Esophagus muscularis mucosa (tissue), 3 donors: ENCODE results near the gene TAF11L10.
"Not testable (repeated sequence)": the region's sequence is repeated elsewhere in the genome, so short reads cannot be mapped to it uniquely, and the experiment has no call there.

ENCODE experiments used
- CTCF ChIP-seq, 3 experiments: fragments of 200-600 bp in 2 of 3; fragments of 450-650 bp in 1 of 3; sonication (generic) in 2 of 3; IDR thresholded peaks; one replicate each; pipeline ENCODE4 v1.5.1; 2017 to 2019; ENCODE audit warnings: antibody characterized with exemption in 3 of 3, mild to moderate bottlenecking in 2 of 3, moderate library complexity in 1 of 3
- EP300 ChIP-seq: sonication (generic); formaldehyde crosslinking; IDR thresholded peaks from one replicate; pipeline ENCODE4 v1.6.1; 2017; ENCODE audit warnings: antibody characterized with exemption

DNA sequence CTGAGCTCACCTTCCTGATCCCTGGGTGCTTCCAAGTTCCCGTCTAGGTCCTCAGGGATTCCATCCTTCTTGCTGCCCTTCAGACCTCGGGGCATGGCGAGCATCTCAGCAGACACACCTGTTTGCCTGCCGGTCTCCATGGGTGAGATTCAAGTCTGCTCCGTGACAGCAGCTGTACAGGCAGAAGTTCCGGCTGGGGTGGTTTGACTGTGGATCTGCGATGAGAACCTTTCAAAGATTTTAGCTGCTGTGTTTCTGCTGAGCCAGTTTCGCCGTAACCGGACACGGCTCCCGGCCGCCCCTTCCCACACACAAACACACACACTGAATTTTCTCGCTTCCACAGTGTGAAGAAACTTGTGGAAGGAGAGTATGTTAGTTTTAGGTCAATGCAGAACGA, 3.4 kb downstream of the TAF11L10 start, which contains the start of gene TAF11L9:
- not testable (repeated sequence) for TF ChIP-seq CTCF (IDR thresholded peaks at IDR 0.05); EP300
